HepG2 (cell line): Measurements from ENCODE around the gene RIPOR3. TPM values are rescaled to one million over a fixed set of nuclear protein-coding genes. Genes with fewer than 3 reads are reported as not detected.

Experiments used
- ATAC-seq: fragments of 200-7000 bp; cut with Tn5 transposase; 3 replicates; pipeline ENCODE4 v1.9.1; 2020; ENCODE audit warnings: mild to moderate bottlenecking, moderate library complexity
- BruUV-seq: library from RNA; stranded (reverse); fragments of 400-500 nt; replicated peaks from 2 replicates; lab custom pipeline; 2021; lab: Mats Ljungman, UMichigan
- CTCF ChIA-PET: fragments of 300-600 bp; formaldehyde crosslinking; extraction: SDS; loops from one replicate; lab custom pipeline; 2021; ENCODE audit warnings: low total read pairs, inconsistent platforms, low intra/inter-chr PET ratio; lab: Yijun Ruan, JAX
- POLR2A ChIA-PET: fragments of 350-600 bp; sonication (Branson Sonifier 250); formaldehyde crosslinking; loops from one replicate; lab custom pipeline; 2020; ENCODE audit warnings: antibody characterized with exemption, inconsistent platforms; lab: Yijun Ruan, JAX
- DNase-seq: peaks from one replicate; pipeline ENCODE4 v3.0.0-alpha.2; 2015; ENCODE audit warnings: low spot score
- FAIRE-seq: peaks from 3 replicates; lab custom pipeline; 2011; peaks lifted over from hg19 to GRCh38; lab: Jason Lieb, UNC
- H2AFZ ChIP-seq: one replicate; pipeline ENCODE4 v1.6.1; 2011; ENCODE audit warnings: low read length, inconsistent platforms
- H3K27ac ChIP-seq: fragments of 300-600 bp; 3 replicates; pipeline ENCODE4 v1.8.0; 2011; ENCODE audit warnings: mixed run types, mild to moderate bottlenecking, mixed read lengths, low read length, inconsistent platforms; ENCODE audit not compliant: insufficient read depth; ENCODE audit errors: extremely low read length
- H3K27me3 ChIP-seq, 2 experiments: fragments of 200-600 bp in 1 of 2; 2 replicates in 1 of 2; 3 replicates in 1 of 2; pipeline versions ENCODE4 v1.6.0 to v1.8.0; 2011; ENCODE audit warnings: low read length in 2 of 2, mild to moderate bottlenecking in 2 of 2, moderate library complexity in 2 of 2, inconsistent platforms in 1 of 2; ENCODE audit not compliant: insufficient read depth in 2 of 2, control insufficient read depth in 1 of 2
- H3K36me3 ChIP-seq, 2 experiments: fragments of 200-600 bp in 1 of 2; replicated peaks in 1 of 2; 2 replicates in 1 of 2; 3 replicates in 1 of 2; pipeline versions ENCODE4 v1.5.1 to v1.8.0; 2011; ENCODE audit warnings: low read length in 2 of 2, inconsistent platforms in 1 of 2; ENCODE audit not compliant: insufficient read depth in 2 of 2, control insufficient read depth in 1 of 2
- H3K4me1 ChIP-seq: 2 replicates; pipeline ENCODE4 v1.5.1; 2012; ENCODE audit warnings: low read length, inconsistent platforms; ENCODE audit not compliant: insufficient read depth
- H3K4me2 ChIP-seq: 2 replicates; pipeline ENCODE4 v1.6.0; 2011; ENCODE audit warnings: low read depth, low read length, inconsistent platforms
- H3K4me3 ChIP-seq, 3 experiments: fragments of 200-600 bp in 1 of 3; sonication (generic), shearing (Covaris generic) in 1 of 3; replicated peaks in 1 of 3; 2 replicates each; pipeline ENCODE4 v1.5.1; 2011 to 2016; ENCODE audit warnings: low read length in 3 of 3, inconsistent platforms in 2 of 3, low read depth in 2 of 3, mild to moderate bottlenecking in 2 of 3, control low read depth in 1 of 3, mixed read lengths in 1 of 3; ENCODE audit not compliant: insufficient read depth in 1 of 3
- H3K79me2 ChIP-seq: one replicate; pipeline ENCODE4 v1.6.1; 2011; ENCODE audit warnings: low read length, inconsistent platforms; ENCODE audit not compliant: insufficient read depth
- H3K9ac ChIP-seq: 2 replicates; pipeline ENCODE4 v1.6.0; 2011; ENCODE audit warnings: mild to moderate bottlenecking, low read depth, low read length, inconsistent platforms; ENCODE audit not compliant: insufficient read depth
- H3K9me3 ChIP-seq: 2 replicates; pipeline ENCODE4 v1.5.1; 2012; ENCODE audit warnings: mild to moderate bottlenecking, low read length
- H4K20me1 ChIP-seq: 2 replicates; pipeline ENCODE4 v1.6.0; 2011; ENCODE audit warnings: inconsistent platforms, mild to moderate bottlenecking, low read length, moderate library complexity; ENCODE audit not compliant: insufficient read depth
- HBP1 ChIP-seq: IDR thresholded peaks from 2 replicates; pipeline ENCODE4 v1.6.1; 2016; ENCODE audit warnings: low read depth, control low read depth
- KDM5A ChIP-seq: fragments of 200-600 bp; sonication (generic); IDR thresholded peaks from 2 replicates; pipeline ENCODE4 v1.7.0; 2018; ENCODE audit warnings: antibody characterized with exemption, mild to moderate bottlenecking, low read length, borderline replicate concordance
- KLF9 ChIP-seq: IDR thresholded peaks from 2 replicates; pipeline ENCODE4 v1.6.1; 2016; ENCODE audit warnings: low read depth
- LCORL ChIP-seq, 2 experiments: fragments of 450-650 bp in 1 of 2; sonication (generic) in 1 of 2; formaldehyde crosslinking in 1 of 2; IDR thresholded peaks; 2 replicates each; pipeline versions ENCODE4 v1.5.0 to v1.6.1; 2017 to 2020; ENCODE audit warnings: antibody characterized with exemption in 1 of 2, missing genetic modification reagents in 1 of 2
- NFIB ChIP-seq: sonication (generic); formaldehyde crosslinking; IDR thresholded peaks from 2 replicates; pipeline ENCODE4 v1.9.0; 2021; ENCODE audit warnings: missing genetic modification reagents, mild to moderate bottlenecking, borderline replicate concordance
- PAF1 ChIP-seq: IDR thresholded peaks from 2 replicates; pipeline ENCODE4 v1.6.1; 2016; ENCODE audit warnings: missing genetic modification reagents, missing compliant biosample characterization
- RERE ChIP-seq: IDR thresholded peaks from 2 replicates; pipeline ENCODE4 v1.6.1; 2016; ENCODE audit warnings: low read depth, missing genetic modification reagents, missing compliant biosample characterization
- SOX6 ChIP-seq, 2 experiments: fragments of 450-650 bp in 1 of 2; sonication (generic) in 1 of 2; formaldehyde crosslinking in 1 of 2; IDR thresholded peaks; 2 replicates each; pipeline versions ENCODE4 v1.4.0 to v1.6.1; 2017 to 2020; ENCODE audit warnings: antibody characterized with exemption in 1 of 2, mild to moderate bottlenecking in 1 of 2, missing genetic modification reagents in 1 of 2
- SRSF1 ChIP-seq: fragments of 200-400 bp; formaldehyde crosslinking; optimal IDR thresholded peaks from 2 replicates; pipeline ENCODE3; 2017; ENCODE audit warnings: mild to moderate bottlenecking, low read depth, low read length, moderate library complexity
- THAP8 ChIP-seq: sonication (generic); formaldehyde crosslinking; IDR thresholded peaks from 2 replicates; pipeline ENCODE4 v1.5.1; 2020; ENCODE audit warnings: missing genetic modification reagents, mild to moderate bottlenecking, borderline replicate concordance
- ZNF780A ChIP-seq: sonication (generic); formaldehyde crosslinking; IDR thresholded peaks from 2 replicates; pipeline ENCODE4 v1.8.0; 2022; ENCODE audit warnings: mild to moderate bottlenecking, missing genetic modification reagents, moderate library complexity
- ZNF800 ChIP-seq: sonication (generic); formaldehyde crosslinking; IDR thresholded peaks from 2 replicates; pipeline ENCODE4 v1.4.0; 2020; ENCODE audit warnings: missing genetic modification reagents
- WGBS: methylation state at CpG from one replicate; pipeline ENCODE4 v1.1.6; 2017; ENCODE audit warnings: low lambda C conversion rate; 5-methylcytosine and 5-hydroxymethylcytosine counted together
- in situ Hi-C: cut with HindIII; loops from 2 replicates; pipeline ENCODE4 v1.10.0; 2017; ENCODE audit warnings: low pct_unique_long_range_greater_than_20kb; ENCODE audit not compliant: extremely low pct_ligation_motif_present
- intact Hi-C: fragments of 100-400 bp; cut with micrococcal nuclease; formaldehyde crosslinking; loops from one replicate; pipeline ENCODE4 v1.10.0; 2022; ENCODE audit not compliant: unreplicated experiment
- polyA plus RNA-seq, 8 experiments: library from polyadenylated mRNA; depleted of rRNA in 3 of 8; stranded (reverse) in 7 of 8; unstranded in 1 of 8; fragments of >200 nt; fragmentation: Illumina TruSeq in 4 of 8; extraction: Trizol in 4 of 8; gene quantifications; 2 replicates each; pipeline versions ENCODE4 v1.2.1 to v1.2.3, GENCODE V29; 2011 to 2016; ENCODE audit warnings: low read depth in 4 of 8, missing spikeins in 1 of 8, mixed read lengths in 1 of 8; ENCODE audit not compliant: insufficient read depth in 1 of 8
- total RNA-seq, 5 experiments: library from RNA; depleted of rRNA; stranded (reverse); fragments of >200 nt; fragmentation: Illumina TruSeq; extraction: Trizol; gene quantifications; 2 replicates each; pipeline ENCODE4 v1.2.3, GENCODE V29; 2016; ENCODE audit warnings: low read depth in 1 of 5

RIPOR3 gene
- total and polyA plus RNA-seq, 2 of the 13 experiments (the other 11 are each of a cell fraction or from before 2014, with no cell fraction given) = 0.18 TPM; not detected in 1

- intact Hi-C loops (loop anchor here (1.0 kb wide), 1 partner anchor 98 kb away; no protein-coding TSS in a partner anchor), in situ Hi-C loops (loop anchor here (5.0 kb wide), 1 partner anchor 389 kb away; no protein-coding TSS in a partner anchor)
- POLR2A ChIA-PET = interaction anchor here (1.5 kb wide), 1 partner anchor 388 kb away, joined by 8 read pairs; no protein-coding TSS in a partner anchor
- Histone ChIP-seq H3K79me2 (no peaks in the 10 kb centered on the region), H3K9me3 (no peaks in the 10 kb centered on the region), H3K4me1 (peaks cover 8% of the 10 kb centered on the region), H3K4me2 (no peak overlapping the region), H3K4me3 (no peak overlapping the region), H3K36me3 (peaks cover 47 to 89% of the 10 kb centered on the region in 2 experiments), H3K27me3 (no peaks in the 10 kb centered on the region), H4K20me1 (no peaks in the 10 kb centered on the region), H2AFZ (no peak overlapping the region), H3K27ac (no peak overlapping the region), H3K9ac (no peak overlapping the region)
- 77% methylated on average over 12 of the region's 12 CpGs for WGBS
- CTCF ChIA-PET = interaction anchor here (4.4 to 6.2 kb wide), 2 partner anchors 97 to 390 kb away, joined by 45 read pairs; no protein-coding TSS in a partner anchor
- DNase-seq = peak; percentile 63
- BruUV-seq = no TSS peak
- peak; percentile 94 for FAIRE-seq
- ATAC-seq = peak; percentile 91
- TF ChIP-seq HBP1 (CRISPR knock-in tag) (peak; percentile 29; the same call in 1 of the 2 replicates), PAF1 (CRISPR knock-in tag) (no peak), KLF9 (CRISPR knock-in tag) (no peak), ZNF800 (CRISPR knock-in tag) (no peak), SOX6 (IDR thresholded peaks at IDR 0.05) (no peak), SOX6 (CRISPR knock-in tag; IDR thresholded peaks at IDR 0.05) (no peak), THAP8 (no peak), RERE (no peak), LCORL (IDR thresholded peaks at IDR 0.05) (no peak), LCORL (CRISPR knock-in tag; IDR thresholded peaks at IDR 0.05) (peak; percentile 55; the same call in 1 of the 2 replicates), NFIB (no peak), KDM5A (no peak), SRSF1 (no peak), ZNF780A (CRISPR knock-in tag) (no peak)
Measured at GRCh38 chr20:50575865-50576720, 115.2 kb downstream of the RIPOR3 start.
